ENCODE measurements around the gene PHOX2B. TPM values are rescaled to one million over a fixed set of nuclear protein-coding genes. Genes with fewer than 3 reads are reported as not detected.

The PHOX2B gene
- total RNA-seq, 2 donors from 2014 or later: not detected

- DNase-seq: no peak
- Histone ChIP-seq H3K9ac (ENCODE audit: extremely low read depth, low read length, poor library complexity, severe bottlenecking) (no peak overlapping the region), H3K4me1 (ENCODE audit: control insufficient read depth, insufficient read depth, low read length) (no peaks in the 10 kb centered on the region), H3K27ac (ENCODE audit: low read depth, low read length) (no peak overlapping the region), H3K36me3 (ENCODE audit: control insufficient read depth, insufficient read depth, low read length) (no peaks in the 10 kb centered on the region), H3K27me3 (ENCODE audit: control insufficient read depth, insufficient read depth, low read length, poor library complexity, severe bottlenecking) (peaks cover 43% of the 10 kb centered on the region), H3K4me3 (ENCODE audit: low read length) (no peak overlapping the region), H3K9me3 (ENCODE audit: control insufficient read depth, low read length) (no peaks in the 10 kb centered on the region)
- Mint-ChIP-seq H3K9me3 (no peaks in the 10 kb centered on the region), H3K4me3 (no peak overlapping the region), H3K36me3 (ENCODE audit: low read depth) (no peaks in the 10 kb centered on the region), H3K4me1 (no peaks in the 10 kb centered on the region), H3K27me3 (ENCODE audit: insufficient read depth) (peaks cover 49% of the 10 kb centered on the region), H3K27ac (no peak overlapping the region)
- 83 to 92% methylated on average over 1 of the region's 1 CpG for WGBS, 2 experiments (ENCODE audit: insufficient coverage in 1 of 2, insufficient read length in 1 of 2)
- no peak for TF ChIP-seq CTCF (conservative IDR thresholded peaks at IDR 0.05)
Observed at GRCh38 chr4:41715155-41715554, 33.4 kb downstream of the PHOX2B start.

GRCh38 chr4:41714364-41715000, 34.0 kb downstream of the PHOX2B start:
- H3K4me1 Mint-ChIP-seq: no peaks in the 10 kb centered on the region
- no peak overlapping the region for H3K27ac Mint-ChIP-seq
- peaks cover 43% of the 10 kb centered on the region for H3K27me3 Mint-ChIP-seq (ENCODE audit: insufficient read depth)
- Histone ChIP-seq H3K4me3 (ENCODE audit: low read length) (no peak overlapping the region), H3K4me1 (ENCODE audit: control insufficient read depth, insufficient read depth, low read length) (no peaks in the 10 kb centered on the region), H3K36me3 (ENCODE audit: control insufficient read depth, insufficient read depth, low read length) (no peaks in the 10 kb centered on the region), H3K9ac (ENCODE audit: extremely low read depth, low read length, poor library complexity, severe bottlenecking) (no peak overlapping the region), H3K27ac (ENCODE audit: low read depth, low read length) (no peak overlapping the region), H3K27me3 (ENCODE audit: control insufficient read depth, insufficient read depth, low read length, poor library complexity, severe bottlenecking) (peaks cover 43% of the 10 kb centered on the region), H3K9me3 (ENCODE audit: control insufficient read depth, low read length) (no peaks in the 10 kb centered on the region)
- no peaks in the 10 kb centered on the region for H3K36me3 Mint-ChIP-seq (ENCODE audit: low read depth)
- TF ChIP-seq CTCF (conservative IDR thresholded peaks at IDR 0.05): no peak
- H3K9me3 Mint-ChIP-seq: no peaks in the 10 kb centered on the region
- no peak for DNase-seq
- WGBS, 2 experiments (ENCODE audit: insufficient coverage in 1 of 2, insufficient read length in 1 of 2): 82 to 85% methylated on average over 3 to 6 of the region's 6 CpGs
- no peak overlapping the region for H3K4me3 Mint-ChIP-seq

- H3K4me3 ChIP-seq (ENCODE audit: low read length): no peak overlapping the region
- H3K4me3 Mint-ChIP-seq: no peak overlapping the region
- WGBS, 2 experiments (ENCODE audit: insufficient coverage in 1 of 2, insufficient read length in 1 of 2): 89% methylated on average over 1 of the region's 1 CpG; no CpG with 5 or more reads in 1 of the 2 experiments
Observed at GRCh38 chr4:41713768-41714167, 34.8 kb downstream of the PHOX2B start.

More at GRCh38 chr4:41713768-41714167, 34.8 kb downstream of the PHOX2B start:
- no peaks in the 10 kb centered on the region for H3K9me3 ChIP-seq (ENCODE audit: control insufficient read depth, low read length)
- no peaks in the 10 kb centered on the region for H3K4me1 ChIP-seq (ENCODE audit: control insufficient read depth, insufficient read depth, low read length)
- no peak for DNase-seq
- no peak overlapping the region for H3K9ac ChIP-seq (ENCODE audit: extremely low read depth, low read length, poor library complexity, severe bottlenecking)
- Mint-ChIP-seq H3K4me1 (no peaks in the 10 kb centered on the region), H3K36me3 (ENCODE audit: low read depth) (no peaks in the 10 kb centered on the region), H3K9me3 (no peaks in the 10 kb centered on the region), H3K27me3 (ENCODE audit: insufficient read depth) (peaks cover 37% of the 10 kb centered on the region), H3K27ac (no peak overlapping the region)
- H3K27me3 ChIP-seq (ENCODE audit: control insufficient read depth, insufficient read depth, low read length, poor library complexity, severe bottlenecking): peaks cover 39% of the 10 kb centered on the region
- no peak overlapping the region for H3K27ac ChIP-seq (ENCODE audit: low read depth, low read length)
- no peak for TF ChIP-seq CTCF (conservative IDR thresholded peaks at IDR 0.05)
- H3K36me3 ChIP-seq (ENCODE audit: control insufficient read depth, insufficient read depth, low read length): no peaks in the 10 kb centered on the region
